H9 (cell line): ENCODE measurements around the gene SEMA3C. TPM values are rescaled to one million over a fixed set of nuclear protein-coding genes. Genes with fewer than 3 reads are reported as not detected.

ENCODE experiments used
- DNase-seq: peaks from one replicate; pipeline ENCODE4 v3.0.0-alpha.2; 2017
- H2AFZ ChIP-seq: one replicate; pipeline ENCODE4 v1.6.1; 2013; ENCODE audit warnings: mild to moderate bottlenecking, low read length, control low read depth, moderate library complexity
- H2AK5ac ChIP-seq: 2 replicates; pipeline ENCODE4 v1.6.1; 2013; ENCODE audit warnings: low read length, control low read depth, mixed read lengths; ENCODE audit not compliant: insufficient read length
- H2BK120ac ChIP-seq: one replicate; pipeline ENCODE4 v1.6.1; 2013; ENCODE audit warnings: low read depth, mild to moderate bottlenecking, low read length, control low read depth, inconsistent platforms; ENCODE audit not compliant: poor library complexity, severe bottlenecking
- H2BK12ac ChIP-seq: 2 replicates; pipeline ENCODE4 v1.6.1; 2013; ENCODE audit warnings: low read length, control low read depth, mixed read lengths, low read depth; ENCODE audit not compliant: insufficient read length
- H2BK15ac ChIP-seq: 2 replicates; pipeline ENCODE4 v1.6.1; 2013; ENCODE audit warnings: low read depth, low read length, control low read depth
- H2BK20ac ChIP-seq: one replicate; pipeline ENCODE4 v1.6.1; 2013; ENCODE audit warnings: low read depth, mild to moderate bottlenecking, low read length, control low read depth, inconsistent platforms; ENCODE audit not compliant: poor library complexity, severe bottlenecking
- H2BK5ac ChIP-seq: 2 replicates; pipeline ENCODE4 v1.6.1; 2013; ENCODE audit warnings: low read length, control low read depth, mixed read lengths; ENCODE audit not compliant: insufficient read length
- H3K14ac ChIP-seq: 2 replicates; pipeline ENCODE4 v1.6.1; 2013; ENCODE audit warnings: low read length, control low read depth; ENCODE audit not compliant: insufficient read depth
- H3K18ac ChIP-seq: 2 replicates; pipeline ENCODE4 v1.6.1; 2013; ENCODE audit warnings: low read depth, mild to moderate bottlenecking, mixed read lengths, low read length, control low read depth; ENCODE audit not compliant: insufficient read length
- H3K23ac ChIP-seq: 2 replicates; pipeline ENCODE4 v1.6.1; 2013; ENCODE audit warnings: low read length, control low read depth, mixed read lengths, low read depth; ENCODE audit not compliant: insufficient read length
- H3K23me2 ChIP-seq: 2 replicates; pipeline ENCODE4 v1.6.1; 2013; ENCODE audit warnings: low read depth, mild to moderate bottlenecking, mixed read lengths, low read length, control low read depth; ENCODE audit not compliant: insufficient read length, poor library complexity, severe bottlenecking
- H3K27ac ChIP-seq: 2 replicates; pipeline ENCODE4 v1.5.1; 2013; ENCODE audit warnings: low read length, control low read depth, mixed read lengths, low read depth; ENCODE audit not compliant: insufficient read length
- H3K27me3 ChIP-seq: 2 replicates; pipeline ENCODE4 v1.6.1; 2013; ENCODE audit warnings: low read length, control low read depth, inconsistent platforms; ENCODE audit not compliant: insufficient read depth
- H3K4ac ChIP-seq: 2 replicates; pipeline ENCODE4 v1.6.1; 2013; ENCODE audit warnings: low read depth, mild to moderate bottlenecking, control low read depth, inconsistent platforms, low read length, moderate library complexity
- H3K4me1 ChIP-seq: 2 replicates; pipeline ENCODE4 v1.6.1; 2013; ENCODE audit warnings: low read length, control low read depth, inconsistent platforms; ENCODE audit not compliant: insufficient read depth
- H3K4me2 ChIP-seq: 2 replicates; pipeline ENCODE4 v1.6.1; 2013; ENCODE audit warnings: low read length, control low read depth, mixed read lengths; ENCODE audit not compliant: insufficient read length, insufficient read depth
- H3K56ac ChIP-seq: 2 replicates; pipeline ENCODE4 v1.6.1; 2013; ENCODE audit warnings: low read depth, mild to moderate bottlenecking, mixed read lengths, low read length, control low read depth; ENCODE audit not compliant: insufficient read length
- H3K79me1 ChIP-seq: 2 replicates; pipeline ENCODE4 v1.6.1; 2013; ENCODE audit warnings: low read depth, mild to moderate bottlenecking, moderate library complexity, low read length, control low read depth, inconsistent platforms; ENCODE audit not compliant: insufficient read depth, poor library complexity, severe bottlenecking
- H3K79me2 ChIP-seq: 2 replicates; pipeline ENCODE4 v1.6.1; 2013; ENCODE audit warnings: low read length, control low read depth, inconsistent platforms; ENCODE audit not compliant: insufficient read depth
- H3K9ac ChIP-seq: 2 replicates; pipeline ENCODE4 v1.6.1; 2013; ENCODE audit warnings: low read length, control low read depth, mixed read lengths; ENCODE audit not compliant: insufficient read length; ENCODE audit errors: extremely low read depth
- H3K9me3 ChIP-seq: one replicate; pipeline ENCODE4 v1.6.1; 2013; ENCODE audit warnings: low read depth, low read length, inconsistent platforms; ENCODE audit not compliant: control insufficient read depth
- H3T11ph ChIP-seq: one replicate; pipeline ENCODE4 v1.6.1; 2013; ENCODE audit warnings: mild to moderate bottlenecking, low read length, control low read depth, inconsistent platforms
- H4K20me1 ChIP-seq: one replicate; pipeline ENCODE4 v1.6.1; 2013; ENCODE audit not compliant: control insufficient read depth, insufficient read length, insufficient read depth
- H4K5ac ChIP-seq: 2 replicates; pipeline ENCODE4 v1.6.1; 2013; ENCODE audit warnings: low read depth, mild to moderate bottlenecking, mixed read lengths, low read length, control low read depth; ENCODE audit not compliant: insufficient read length
- H4K8ac ChIP-seq: replicated peaks from 2 replicates; pipeline ENCODE4 v1.6.1; 2013; ENCODE audit warnings: low read length, control low read depth, mixed read lengths, low read depth; ENCODE audit not compliant: insufficient read length
- H4K91ac ChIP-seq: 2 replicates; pipeline ENCODE4 v1.6.1; 2013; ENCODE audit warnings: low read depth, mild to moderate bottlenecking, moderate library complexity, mixed read lengths, low read length, control low read depth; ENCODE audit not compliant: insufficient read length
- H3K27ac Mint-ChIP-seq, 3 experiments: 2 replicates in 2 of 3; 3 replicates in 1 of 3; pipeline ENCODE4 v1.8.0; 2020 to 2021; ENCODE audit warnings: mixed read lengths in 3 of 3, mild to moderate bottlenecking in 1 of 3, moderate library complexity in 1 of 3
- H3K27me3 Mint-ChIP-seq: 2 replicates; pipeline ENCODE4 v1.8.0; 2021; ENCODE audit warnings: low read depth, mild to moderate bottlenecking, moderate library complexity, mixed read lengths
- H3K36me3 Mint-ChIP-seq, 3 experiments: 2 replicates in 2 of 3; 3 replicates in 1 of 3; pipeline ENCODE4 v1.8.0; 2020 to 2021; ENCODE audit warnings: low read depth in 3 of 3, mixed read lengths in 3 of 3; ENCODE audit not compliant: insufficient read depth in 1 of 3
- H3K4me1 Mint-ChIP-seq, 2 experiments: 2 replicates each; pipeline ENCODE4 v1.8.0; 2020; ENCODE audit warnings: mixed read lengths in 2 of 2
- H3K4me3 Mint-ChIP-seq, 2 experiments: 2 replicates in 1 of 2; 3 replicates in 1 of 2; pipeline ENCODE4 v1.8.0; 2020 to 2021; ENCODE audit warnings: mild to moderate bottlenecking in 2 of 2, mixed read lengths in 2 of 2, moderate library complexity in 1 of 2
- H3K9me3 Mint-ChIP-seq, 2 experiments: 2 replicates in 1 of 2; 3 replicates in 1 of 2; pipeline ENCODE4 v1.8.0; 2020; ENCODE audit warnings: mild to moderate bottlenecking in 2 of 2, mixed read lengths in 2 of 2, moderate library complexity in 1 of 2
- WGBS: extraction: QIAGEN DNeasy Blood & Tissue Kit; methylation state at CpG from one replicate; pipeline ENCODE4 v1.1.7; 2013; ENCODE audit warnings: missing lambda C conversion rate, low lambda C conversion rate, mixed read lengths; ENCODE audit not compliant: insufficient read length; ENCODE audit errors: extremely low coverage; 5-methylcytosine and 5-hydroxymethylcytosine counted together
- total RNA-seq: library from RNA; stranded (reverse); gene quantifications from 2 replicates; pipeline ENCODE4 v1.2.1, GENCODE V29; 2021
- TF ChIP-seq, protein P1 (sequence below): fragments of 200-600 bp; sonication (generic); conservative IDR thresholded peaks from 3 replicates; pipeline ENCODE4 v1.8.0; 2021; ENCODE audit warnings: antibody characterized with exemption, mild to moderate bottlenecking

SEMA3C gene
- total RNA-seq, 1 experiment from 2014 or later = 1.6 TPM

DNA sequence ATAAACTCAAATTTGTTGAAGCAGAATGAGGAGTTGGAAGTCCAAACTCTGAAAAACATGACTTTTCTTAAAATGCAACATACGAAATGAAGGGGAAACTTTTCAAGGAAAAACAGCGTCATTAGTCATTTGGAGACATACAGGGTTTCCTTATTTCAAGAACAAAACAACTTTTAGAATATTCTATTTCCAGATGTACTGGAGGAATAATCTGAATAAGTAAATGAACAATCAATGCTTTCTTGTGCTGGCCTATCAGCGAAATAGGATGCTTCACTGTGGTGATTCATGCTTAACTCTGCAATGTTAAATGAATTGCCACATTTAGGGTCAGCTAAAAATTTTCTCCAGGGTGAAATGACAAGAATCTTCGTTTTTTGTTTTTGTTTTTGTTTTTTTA, 114.3 kb downstream of the SEMA3C start:
- Histone ChIP-seq H2AFZ (no peak overlapping the region), H3K79me2 (no peaks in the 10 kb centered on the region), H4K5ac (no peak overlapping the region), H2AK5ac (no peak overlapping the region), H3K23ac (no peak overlapping the region), H3K18ac (no peak overlapping the region), H3K23me2 (no peaks in the 10 kb centered on the region), H3K9me3 (no peaks in the 10 kb centered on the region), H3K79me1 (no peaks in the 10 kb centered on the region), H2BK15ac (no peak overlapping the region), H2BK12ac (no peak overlapping the region), H3T11ph (no peak overlapping the region), H4K91ac (no peak overlapping the region), H2BK120ac (no peak overlapping the region), H4K8ac (no peak overlapping the region), H3K4ac (no peak overlapping the region), H3K56ac (no peak overlapping the region), H2BK20ac (no peak overlapping the region), H3K4me2 (no peak overlapping the region), H3K4me1 (no peaks in the 10 kb centered on the region), H4K20me1 (no peaks in the 10 kb centered on the region), H3K9ac (no peak overlapping the region), H3K27ac (no peak overlapping the region), H3K27me3 (no peaks in the 10 kb centered on the region), H3K14ac (no peak overlapping the region), H2BK5ac (no peak overlapping the region)
- WGBS = no CpG with 5 or more reads among the region's 4 CpGs
- H3K27me3 Mint-ChIP-seq = no peaks in the 10 kb centered on the region
- no peak overlapping the region for H3K4me3 Mint-ChIP-seq
- TF ChIP-seq, protein P1, sequence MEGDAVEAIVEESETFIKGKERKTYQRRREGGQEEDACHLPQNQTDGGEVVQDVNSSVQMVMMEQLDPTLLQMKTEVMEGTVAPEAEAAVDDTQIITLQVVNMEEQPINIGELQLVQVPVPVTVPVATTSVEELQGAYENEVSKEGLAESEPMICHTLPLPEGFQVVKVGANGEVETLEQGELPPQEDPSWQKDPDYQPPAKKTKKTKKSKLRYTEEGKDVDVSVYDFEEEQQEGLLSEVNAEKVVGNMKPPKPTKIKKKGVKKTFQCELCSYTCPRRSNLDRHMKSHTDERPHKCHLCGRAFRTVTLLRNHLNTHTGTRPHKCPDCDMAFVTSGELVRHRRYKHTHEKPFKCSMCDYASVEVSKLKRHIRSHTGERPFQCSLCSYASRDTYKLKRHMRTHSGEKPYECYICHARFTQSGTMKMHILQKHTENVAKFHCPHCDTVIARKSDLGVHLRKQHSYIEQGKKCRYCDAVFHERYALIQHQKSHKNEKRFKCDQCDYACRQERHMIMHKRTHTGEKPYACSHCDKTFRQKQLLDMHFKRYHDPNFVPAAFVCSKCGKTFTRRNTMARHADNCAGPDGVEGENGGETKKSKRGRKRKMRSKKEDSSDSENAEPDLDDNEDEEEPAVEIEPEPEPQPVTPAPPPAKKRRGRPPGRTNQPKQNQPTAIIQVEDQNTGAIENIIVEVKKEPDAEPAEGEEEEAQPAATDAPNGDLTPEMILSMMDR = no peak
- H3K9me3 Mint-ChIP-seq = peaks cover 0 to 2% of the 10 kb centered on the region in 2 experiments; a peak in 2 of 5 replicates
- H3K36me3 Mint-ChIP-seq = peaks cover 0 to 3% (median 0%) of the 10 kb centered on the region in 3 experiments; a peak in 2 of 7 replicates
- no peaks in the 10 kb centered on the region for H3K4me1 Mint-ChIP-seq
- DNase-seq = no peak
- H3K27ac Mint-ChIP-seq = no peak overlapping the region
